Mononuclear cell (primary cell): ENCODE data around the gene GRXCR1. TPM values are rescaled to one million over a fixed set of nuclear protein-coding genes. Genes with fewer than 3 reads are reported as not detected.

ENCODE experiments used
- H3K27me3 ChIP-seq: 2 replicates; pipeline ENCODE4 v1.6.0; 2011; ENCODE audit warnings: low read length, control low read depth; ENCODE audit not compliant: insufficient read depth
- H3K4me1 ChIP-seq: 2 replicates; pipeline ENCODE4 v1.5.1; 2011; ENCODE audit warnings: mild to moderate bottlenecking, low read length, control low read depth; ENCODE audit not compliant: insufficient read depth
- H3K4me3 ChIP-seq: 2 replicates; pipeline ENCODE4 v1.5.1; 2011; ENCODE audit warnings: mild to moderate bottlenecking, low read length, moderate library complexity
- H3K9me3 ChIP-seq: 2 replicates; pipeline ENCODE4 v1.5.1; 2011; ENCODE audit warnings: low read depth, mild to moderate bottlenecking, control low read depth, low read length
- total RNA-seq: library from RNA; depleted of rRNA; stranded (reverse); fragments of >200 nt; gene quantifications from one replicate; pipeline ENCODE4 v1.2.3, GENCODE V29; 2012

Gene GRXCR1
- not detected for total RNA-seq

DNA sequence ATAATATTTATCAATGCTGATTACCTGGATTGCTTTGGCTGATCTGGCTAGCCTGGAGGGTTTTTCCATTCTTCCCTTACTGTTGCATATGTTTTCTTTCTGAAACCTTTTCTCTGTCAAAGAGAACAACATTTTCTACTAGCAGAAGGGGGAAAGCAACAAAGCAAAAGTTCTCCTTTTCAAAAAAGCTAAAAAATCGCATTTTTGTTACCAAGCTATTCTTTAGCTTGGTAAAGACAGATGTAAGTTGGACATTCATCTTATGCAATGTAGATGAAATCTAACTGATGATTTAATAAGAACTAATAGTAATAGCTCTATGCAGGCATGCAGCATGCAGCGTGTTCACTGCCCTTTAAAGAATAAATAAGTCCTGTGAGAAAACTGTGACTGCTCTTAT is at the start of gene GRXCR1:
TSS of gene GRXCR1 (plus strand) at position 301 of the 400 bp plus-strand sequence. CDS start 554 bp downstream, outside the sequence.
- no peaks in the 10 kb centered on the region for H3K4me1 ChIP-seq
- H3K9me3 ChIP-seq, result peaks cover under 1% of the 10 kb centered on the region
- no peaks in the 10 kb centered on the region for H3K27me3 ChIP-seq
- H3K4me3 ChIP-seq, result no peak within 1 kb of the TSS

DNA sequence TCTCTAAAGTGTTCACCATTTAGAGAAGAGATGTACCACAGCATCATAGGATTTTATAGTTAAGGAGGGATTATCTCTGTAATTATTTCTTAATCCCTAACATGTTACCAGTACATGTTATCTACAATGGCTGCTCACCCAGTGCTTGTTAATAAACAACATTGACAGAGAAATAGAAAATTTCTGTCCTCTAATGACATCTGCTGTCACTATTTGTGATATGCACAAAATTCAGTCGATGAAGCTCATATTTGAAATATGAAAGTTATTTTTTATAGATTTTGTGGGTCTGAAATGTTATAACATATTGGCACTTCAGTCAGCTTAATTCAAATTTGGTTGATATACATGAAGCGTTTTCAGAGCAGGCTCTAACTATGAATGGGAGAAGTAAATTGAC is 48.8 kb upstream of the GRXCR1 start:
- Histone ChIP-seq H3K27me3 (no peaks in the 10 kb centered on the region), H3K4me3 (no peak overlapping the region), H3K4me1 (no peaks in the 10 kb centered on the region), H3K9me3 (no peaks in the 10 kb centered on the region)

DNA sequence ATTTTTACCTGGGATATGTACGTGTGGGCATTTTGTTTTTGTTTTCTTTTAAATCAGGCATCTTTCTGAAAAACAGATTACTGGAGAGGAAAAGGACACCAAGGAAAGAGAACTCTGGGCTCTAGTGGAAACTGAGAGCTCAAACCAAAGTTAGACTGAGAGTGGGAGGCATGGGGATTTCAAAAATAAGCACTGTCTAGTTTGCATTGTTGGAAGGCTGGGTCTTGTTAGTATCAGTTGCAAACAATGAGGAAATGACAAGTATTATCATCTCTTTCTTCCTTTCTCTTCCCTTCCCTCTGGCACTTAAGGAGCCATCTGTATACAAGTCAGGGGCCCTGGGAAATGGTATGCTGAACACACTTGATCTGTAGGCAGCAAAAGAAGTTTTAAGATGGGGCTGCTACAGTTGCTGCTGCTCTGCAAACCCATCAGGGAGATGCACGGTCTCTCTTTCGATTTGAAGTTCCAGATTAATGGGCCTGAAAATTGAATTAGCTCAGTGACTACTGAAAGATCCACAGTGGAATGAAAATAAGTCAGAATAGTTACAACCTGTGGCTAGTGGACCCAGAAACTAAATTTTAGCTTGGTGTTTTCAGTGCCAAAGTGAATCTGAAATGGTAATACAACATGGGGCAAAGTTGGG is 48.0 kb upstream of the GRXCR1 start:
- Histone ChIP-seq H3K4me1 (no peaks in the 10 kb centered on the region), H3K27me3 (no peaks in the 10 kb centered on the region), H3K4me3 (no peak overlapping the region), H3K9me3 (peaks cover 7% of the 10 kb centered on the region)

DNA sequence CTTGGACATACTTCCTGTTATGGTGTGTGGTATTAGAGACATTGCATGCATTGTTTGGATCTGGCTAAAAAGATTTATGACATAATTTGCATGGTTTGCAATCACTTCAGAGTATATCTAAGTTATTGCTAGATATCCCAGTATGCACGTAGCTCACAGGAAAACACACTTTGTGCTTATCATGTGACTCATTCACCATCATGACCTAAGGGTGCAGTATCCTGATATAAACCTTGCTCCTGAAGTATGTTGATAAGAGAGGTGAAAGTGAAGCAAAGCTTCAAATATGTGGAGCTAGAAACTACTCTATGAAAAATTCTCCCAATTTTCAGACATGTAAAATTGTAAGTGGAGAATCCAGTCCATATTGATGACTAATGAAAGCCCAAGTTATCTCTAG is 46.9 kb upstream of the GRXCR1 start:
- no peaks in the 10 kb centered on the region for H3K4me1 ChIP-seq
- H3K9me3 ChIP-seq, result peaks cover 8% of the 10 kb centered on the region
- H3K27me3 ChIP-seq, result no peaks in the 10 kb centered on the region
- H3K4me3 ChIP-seq, result no peak overlapping the region

DNA sequence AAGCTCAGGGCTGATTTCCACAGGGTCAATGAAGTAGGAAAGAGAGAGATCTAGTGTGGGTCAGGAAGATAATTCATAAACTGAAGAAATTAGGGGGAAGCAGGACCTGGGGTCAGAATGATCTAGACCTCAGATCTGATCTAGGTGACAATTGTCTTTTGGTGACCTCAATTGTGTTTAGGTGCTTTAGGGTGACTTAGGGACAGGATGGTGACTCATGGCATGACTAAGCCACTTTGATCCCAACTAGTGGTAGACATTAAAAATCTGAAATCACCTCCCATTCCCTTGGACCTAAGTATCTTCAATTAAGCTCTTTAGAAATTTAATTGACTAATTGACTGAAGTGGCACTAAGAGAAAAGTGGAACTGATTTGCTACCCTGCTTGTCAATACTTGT is 36.7 kb upstream of the GRXCR1 start:
- Histone ChIP-seq H3K4me3 (no peak overlapping the region), H3K9me3 (no peaks in the 10 kb centered on the region), H3K27me3 (peaks cover 19% of the 10 kb centered on the region), H3K4me1 (no peaks in the 10 kb centered on the region)

DNA sequence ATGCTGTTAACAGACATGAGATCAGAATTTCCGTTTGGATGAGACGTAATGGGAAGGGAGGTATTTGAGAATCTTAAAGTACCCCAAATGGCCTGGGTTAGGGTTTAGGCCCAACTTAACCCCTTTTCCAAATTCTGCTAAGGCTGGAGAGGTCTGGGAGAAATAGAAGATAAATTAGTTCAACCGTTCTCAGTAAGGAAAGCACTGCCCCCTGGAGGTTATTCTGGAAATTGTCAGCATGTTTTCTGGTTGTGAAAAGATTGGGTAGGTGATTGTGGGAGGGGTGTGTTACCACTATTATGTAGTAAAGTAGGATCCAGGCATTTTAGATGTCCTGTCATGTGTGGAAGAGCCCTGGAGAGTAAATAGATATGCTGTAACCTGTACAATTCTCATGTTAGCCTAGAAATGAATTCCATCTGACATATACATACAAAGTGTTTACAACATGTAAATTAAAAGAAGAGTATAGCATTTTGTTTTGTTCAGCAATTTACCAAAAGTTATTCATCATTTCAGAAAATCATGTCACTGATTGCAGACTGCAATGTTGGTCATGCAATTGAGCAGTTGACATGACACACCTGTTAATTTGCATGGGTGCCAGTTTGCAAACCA is 26.8 kb upstream of the GRXCR1 start:
- H3K27me3 ChIP-seq, result peaks cover 4% of the 10 kb centered on the region
- no peak overlapping the region for H3K4me3 ChIP-seq
- no peaks in the 10 kb centered on the region for H3K9me3 ChIP-seq
- H3K4me1 ChIP-seq, result no peaks in the 10 kb centered on the region

DNA sequence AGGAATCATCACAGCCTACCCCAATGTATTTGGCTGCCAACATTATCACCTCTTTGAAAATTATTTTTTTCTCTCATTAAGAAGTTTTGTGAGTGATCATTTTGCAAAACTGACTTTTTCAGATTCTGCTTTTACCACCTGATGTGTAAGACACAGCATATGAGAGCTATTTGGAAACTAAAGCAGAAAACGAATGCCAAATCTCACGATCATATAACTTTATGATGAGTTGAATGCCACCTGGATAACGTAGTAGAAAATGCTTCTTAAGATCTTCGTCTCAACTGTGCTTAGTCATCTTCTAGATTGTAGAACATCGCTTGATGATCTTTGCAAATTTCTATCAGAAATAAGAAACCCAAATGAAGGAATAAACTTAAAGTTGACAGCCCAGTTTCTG is 21.3 kb upstream of the GRXCR1 start:
- no peak overlapping the region for H3K4me3 ChIP-seq
- no peaks in the 10 kb centered on the region for H3K9me3 ChIP-seq
- peaks cover 5% of the 10 kb centered on the region for H3K27me3 ChIP-seq
- H3K4me1 ChIP-seq, result no peaks in the 10 kb centered on the region

DNA sequence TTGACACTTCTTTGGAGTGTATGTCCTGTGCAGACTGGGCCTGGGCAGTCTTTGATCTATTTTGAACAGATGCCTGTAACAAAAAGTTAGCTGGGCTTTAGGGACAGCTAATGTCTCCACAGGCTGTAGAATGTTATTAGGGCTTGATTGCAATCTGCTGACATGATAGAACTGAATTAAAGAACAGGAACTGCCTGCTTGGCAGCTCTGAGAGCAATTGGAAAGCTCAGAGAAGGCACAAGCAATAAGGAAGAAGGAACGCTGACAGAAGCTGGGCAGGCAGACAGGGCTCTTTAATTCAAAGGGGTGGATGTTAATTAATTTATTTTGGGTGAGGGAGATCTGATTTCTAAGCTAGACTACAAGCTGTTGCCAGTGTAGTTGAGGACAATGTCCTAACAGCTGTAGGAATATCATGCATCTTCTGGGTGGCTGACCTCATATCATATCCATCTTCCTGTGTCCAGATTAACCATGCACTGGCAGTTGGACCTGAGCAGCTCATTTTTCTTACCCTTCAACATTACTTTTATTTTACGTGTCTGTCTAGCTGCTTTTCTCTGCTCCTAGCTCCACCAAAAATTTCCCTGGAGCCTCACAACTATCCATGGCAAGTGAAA is 20.7 kb upstream of the GRXCR1 start:
- Histone ChIP-seq H3K27me3 (peaks cover 5% of the 10 kb centered on the region), H3K4me1 (no peaks in the 10 kb centered on the region), H3K9me3 (no peaks in the 10 kb centered on the region), H3K4me3 (no peak overlapping the region)

DNA sequence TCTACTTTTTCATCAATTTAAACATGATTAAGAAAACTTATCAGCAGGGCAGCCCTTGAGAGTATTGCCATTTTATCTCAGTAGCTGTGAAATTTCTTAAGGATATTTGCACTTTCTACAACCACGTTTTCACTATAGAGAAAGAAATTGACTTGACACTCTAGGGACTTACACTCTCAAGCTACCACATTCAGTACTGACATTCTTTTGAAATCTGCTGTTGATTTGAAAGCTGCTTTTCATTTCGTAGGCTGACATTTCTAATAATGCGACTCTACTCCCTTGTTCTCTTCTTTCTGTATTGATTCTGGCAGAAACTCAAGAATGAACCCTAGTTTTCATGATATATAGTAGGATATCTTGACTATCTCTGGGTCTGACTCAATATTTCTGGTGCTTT is 13.7 kb upstream of the GRXCR1 start:
- peaks cover 14% of the 10 kb centered on the region for H3K27me3 ChIP-seq
- no peaks in the 10 kb centered on the region for H3K4me1 ChIP-seq
- H3K9me3 ChIP-seq, result no peaks in the 10 kb centered on the region
- no peak overlapping the region for H3K4me3 ChIP-seq

DNA sequence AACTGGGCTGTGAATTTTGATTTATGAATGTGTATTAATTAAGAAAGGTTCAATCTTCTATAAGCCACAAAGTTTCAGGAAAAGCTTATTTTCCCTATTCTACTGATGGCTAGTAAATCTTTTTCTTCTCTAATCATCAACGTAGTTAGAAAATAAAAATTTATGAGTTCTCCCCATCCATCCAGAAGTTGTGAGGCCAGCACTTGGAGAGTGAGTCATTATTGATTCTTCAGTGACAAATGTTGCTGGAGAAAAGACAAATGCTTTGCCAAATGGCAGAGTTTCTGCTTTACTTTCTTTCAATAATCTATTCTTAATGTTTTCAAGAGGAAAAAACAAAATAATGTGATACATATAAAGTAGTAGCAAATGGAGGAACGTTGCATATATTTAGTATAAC is 11.3 kb upstream of the GRXCR1 start:
- H3K4me1 ChIP-seq, result no peaks in the 10 kb centered on the region
- peaks cover 10% of the 10 kb centered on the region for H3K9me3 ChIP-seq
- H3K27me3 ChIP-seq, result peaks cover 9% of the 10 kb centered on the region
- no peak overlapping the region for H3K4me3 ChIP-seq

DNA sequence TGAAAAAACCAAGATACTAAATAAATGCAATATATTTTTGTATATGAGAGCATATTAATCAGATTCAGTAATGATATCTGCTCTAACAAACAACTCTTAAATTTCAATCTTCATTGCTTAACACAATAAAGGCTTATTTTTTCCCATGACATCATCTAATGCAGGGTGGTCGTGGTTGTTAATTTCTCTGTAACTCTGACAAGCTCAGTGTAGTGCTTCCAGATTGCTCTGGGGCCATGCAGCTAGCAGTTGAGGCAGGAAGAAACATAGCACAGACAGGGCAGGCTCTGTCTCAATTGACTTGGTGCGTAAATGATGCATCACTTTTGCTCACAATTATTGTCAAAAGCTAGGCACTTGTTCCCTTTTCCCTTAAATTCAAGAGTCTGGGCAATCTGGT is 869 bp upstream of the GRXCR1 start:
- Histone ChIP-seq H3K27me3 (no peaks in the 10 kb centered on the region), H3K9me3 (peaks cover 8% of the 10 kb centered on the region), H3K4me3 (no peak overlapping the region), H3K4me1 (no peaks in the 10 kb centered on the region)

DNA sequence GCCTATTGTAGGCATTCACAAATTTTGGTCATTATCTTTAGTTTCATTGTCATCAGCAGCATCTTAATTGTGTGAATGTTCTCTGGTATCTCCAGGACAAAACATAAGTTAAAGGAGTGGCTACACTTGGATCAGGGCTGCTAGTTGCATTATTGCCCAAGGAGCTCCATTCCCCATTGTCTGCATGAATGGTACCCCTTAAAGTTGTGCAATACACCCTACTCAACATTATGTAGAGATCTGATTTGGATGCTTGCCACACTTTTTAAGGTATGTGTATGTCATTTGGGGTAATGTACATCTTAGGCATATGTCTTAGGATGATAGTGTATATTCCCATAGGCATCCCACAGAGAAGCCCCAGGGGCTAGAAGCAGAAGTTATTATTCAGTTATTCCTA is 2.9 kb downstream of the GRXCR1 start:
- Histone ChIP-seq H3K27me3 (no peaks in the 10 kb centered on the region), H3K4me1 (no peaks in the 10 kb centered on the region), H3K4me3 (no peak overlapping the region), H3K9me3 (no peaks in the 10 kb centered on the region)

DNA sequence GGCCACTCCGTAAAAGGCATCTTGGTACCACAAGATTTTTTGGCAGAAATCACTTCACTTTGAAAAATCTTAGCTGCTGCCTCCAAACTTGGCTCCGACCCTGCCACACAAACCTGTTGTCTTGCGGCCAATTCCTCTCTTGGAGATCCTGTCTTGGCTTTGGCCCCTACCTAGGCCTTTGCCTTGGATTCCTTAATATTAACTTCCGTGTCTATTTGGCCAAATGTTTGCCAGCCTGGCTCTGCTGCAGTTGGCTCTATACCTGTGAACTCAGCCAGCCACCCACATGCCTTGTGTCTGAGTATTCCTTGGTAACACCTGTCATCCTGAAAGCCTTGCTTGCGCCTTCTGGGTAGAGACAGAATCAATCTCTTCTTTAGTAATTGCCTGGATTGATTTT is 12.5 kb downstream of the GRXCR1 start:
- Histone ChIP-seq H3K4me1 (no peaks in the 10 kb centered on the region), H3K9me3 (no peaks in the 10 kb centered on the region), H3K27me3 (no peaks in the 10 kb centered on the region), H3K4me3 (no peak overlapping the region)

DNA sequence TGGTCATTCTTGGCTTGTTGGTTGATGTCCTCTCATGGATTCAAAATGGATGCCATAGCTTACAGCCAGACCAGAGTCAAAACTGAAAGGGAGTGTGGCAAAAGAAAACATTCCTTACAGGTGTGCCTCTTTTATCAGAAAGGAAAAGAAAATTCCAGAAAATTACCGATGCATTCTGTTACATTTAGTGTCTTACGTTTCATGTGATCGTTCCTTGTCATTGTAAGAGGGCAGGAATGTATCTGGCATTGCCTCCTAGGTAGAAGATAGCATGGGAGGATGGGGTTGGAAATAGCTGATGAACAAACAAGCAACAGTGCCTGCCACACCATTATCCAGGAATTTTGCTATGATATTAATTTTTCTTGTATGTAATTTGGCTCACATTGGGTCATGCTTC is 13.1 kb downstream of the GRXCR1 start:
- H3K9me3 ChIP-seq, result no peaks in the 10 kb centered on the region
- H3K27me3 ChIP-seq, result no peaks in the 10 kb centered on the region
- H3K4me3 ChIP-seq, result no peak overlapping the region
- H3K4me1 ChIP-seq, result no peaks in the 10 kb centered on the region

DNA sequence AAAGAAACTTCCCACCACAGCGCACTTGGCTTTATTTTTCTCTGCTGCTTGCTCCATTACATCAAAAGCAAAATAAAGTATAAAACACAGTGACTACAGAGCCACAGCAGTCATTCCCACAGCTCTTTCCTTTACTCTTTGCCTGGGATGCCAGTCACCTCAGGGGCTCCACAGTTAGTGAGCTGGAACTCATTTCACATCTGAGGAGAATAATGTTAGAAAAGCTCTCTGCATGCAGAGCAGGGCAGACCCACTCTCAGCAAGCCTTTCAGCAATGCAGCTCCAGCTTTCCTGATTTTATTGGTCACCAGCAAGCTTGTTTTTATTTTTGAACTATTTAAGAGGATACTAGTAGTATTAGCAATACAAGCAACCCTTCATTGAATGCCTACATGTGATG is 13.8 kb downstream of the GRXCR1 start:
- Histone ChIP-seq H3K27me3 (no peaks in the 10 kb centered on the region), H3K4me3 (no peak overlapping the region), H3K9me3 (no peaks in the 10 kb centered on the region), H3K4me1 (no peaks in the 10 kb centered on the region)
